HEK293 (cell line): Measurements from ENCODE around the gene KCP.
A peak's percentile ranks its signal among the peaks of the same experiment; 100 is the strongest.

Experiments used
- CTCF ChIA-PET: fragments of 350-600 bp; formaldehyde crosslinking; extraction: SDS; loops from one replicate; lab custom pipeline; 2021; ENCODE audit warnings: antibody characterized with exemption; lab: Yijun Ruan, JAX
- POLR2A ChIA-PET: fragments of 300-600 bp; formaldehyde crosslinking; extraction: SDS; loops from one replicate; lab custom pipeline; 2020; ENCODE audit warnings: antibody characterized with exemption, inconsistent platforms; lab: Yijun Ruan, JAX
- H3K27ac ChIP-seq: fragments of 200-500 bp; sonication (Bioruptor generic); 2 replicates; pipeline ENCODE4 v1.5.1; 2014; ENCODE audit warnings: low read depth, low read length, control low read depth, inconsistent platforms; ENCODE audit errors: extremely low read depth
- H3K36me3 ChIP-seq, 2 experiments: fragments of 200-500 bp in 1 of 2; sonication (Bioruptor generic) in 1 of 2; 1 replicate in 1 of 2; 2 replicates in 1 of 2; pipeline ENCODE4 v1.5.1; 2014 to 2017; ENCODE audit warnings: inconsistent platforms in 2 of 2, low read length in 2 of 2; ENCODE audit not compliant: control insufficient read depth in 2 of 2, insufficient read depth in 1 of 2
- H3K4me1 ChIP-seq: fragments of 200-500 bp; sonication (Bioruptor generic); 2 replicates; pipeline ENCODE4 v1.5.1; 2014; ENCODE audit warnings: mild to moderate bottlenecking, low read length, inconsistent platforms; ENCODE audit not compliant: control insufficient read depth, insufficient read depth
- H3K4me3 ChIP-seq: 2 replicates; pipeline ENCODE4 v1.5.1; 2011; ENCODE audit warnings: low read depth, mild to moderate bottlenecking, control low read depth, low read length, moderate library complexity
- H3K9me3 ChIP-seq: fragments of 200-500 bp; sonication (Bioruptor generic); 2 replicates; pipeline ENCODE4 v1.5.1; 2014; ENCODE audit warnings: low read depth, low read length, inconsistent platforms; ENCODE audit not compliant: control insufficient read depth, insufficient read depth
- GLIS1 ChIP-seq: fragments of 450-650 bp; formaldehyde crosslinking; IDR thresholded peaks from 2 replicates; pipeline ENCODE4 v1.5.1; 2016; ENCODE audit warnings: missing biosample characterization, missing genetic modification characterization
- PRDM1 ChIP-seq: fragments of 450-650 bp; formaldehyde crosslinking; IDR thresholded peaks from 2 replicates; pipeline ENCODE4; 2016; ENCODE audit warnings: missing biosample characterization, missing genetic modification characterization
- SETDB1 ChIP-seq: IDR thresholded peaks from one replicate; pipeline ENCODE4 v1.6.1; 2017; ENCODE audit warnings: mild to moderate bottlenecking, low read length, moderate library complexity, mixed read lengths; ENCODE audit not compliant: insufficient read length
- ZBTB17 ChIP-seq: fragments of 450-650 bp; formaldehyde crosslinking; IDR thresholded peaks from 2 replicates; pipeline ENCODE4 v1.5.1; 2016; ENCODE audit warnings: missing biosample characterization, missing genetic modification characterization
- ZNF121 ChIP-seq: fragments of 450-650 bp; formaldehyde crosslinking; IDR thresholded peaks from 2 replicates; pipeline ENCODE4 v1.5.1; 2016; ENCODE audit warnings: missing biosample characterization, missing genetic modification characterization
- ZNF140 ChIP-seq: fragments of 450-650 bp; formaldehyde crosslinking; IDR thresholded peaks from 2 replicates; pipeline ENCODE4 v1.5.1; 2016; ENCODE audit warnings: missing biosample characterization, missing genetic modification characterization
- ZNF394 ChIP-seq: fragments of 450-650 bp; formaldehyde crosslinking; IDR thresholded peaks from 2 replicates; pipeline ENCODE4 v1.5.1; 2016; ENCODE audit warnings: missing biosample characterization, missing genetic modification characterization, mild to moderate bottlenecking, moderate library complexity, borderline replicate concordance
- ZNF521 ChIP-seq: fragments of 450-650 bp; formaldehyde crosslinking; IDR thresholded peaks from 2 replicates; pipeline ENCODE4 v1.5.1; 2017; ENCODE audit warnings: missing biosample characterization, mild to moderate bottlenecking, missing genetic modification characterization
- ZNF623 ChIP-seq: fragments of 450-650 bp; formaldehyde crosslinking; IDR thresholded peaks from 2 replicates; pipeline ENCODE4 v1.5.1; 2016; ENCODE audit warnings: missing biosample characterization, missing genetic modification characterization
- ZNF701 ChIP-seq: fragments of 450-650 bp; formaldehyde crosslinking; IDR thresholded peaks from 2 replicates; pipeline ENCODE4 v1.5.1; 2016; ENCODE audit warnings: missing biosample characterization, missing genetic modification characterization
- TF ChIP-seq, protein P1 (sequence below): fragments of 450-650 bp; formaldehyde crosslinking; IDR thresholded peaks from 2 replicates; pipeline ENCODE4 v1.5.1; 2017; ENCODE audit warnings: missing biosample characterization, missing genetic modification characterization
- TF ChIP-seq, protein P2 (sequence below): fragments of 450-650 bp; IDR thresholded peaks from 2 replicates; pipeline ENCODE4 v1.5.1; 2018; ENCODE audit warnings: missing biosample characterization, mild to moderate bottlenecking, missing genetic modification characterization
- TF ChIP-seq, protein P3 (sequence below): fragments of 450-650 bp; formaldehyde crosslinking; IDR thresholded peaks from 2 replicates; pipeline ENCODE4 v1.5.1; 2016; ENCODE audit warnings: missing biosample characterization, missing genetic modification characterization
- TF ChIP-seq, protein P4 (sequence below): fragments of 450-650 bp; IDR thresholded peaks from 2 replicates; pipeline ENCODE4 v1.5.1; 2018; ENCODE audit warnings: missing biosample characterization, missing genetic modification characterization
- TF ChIP-seq, protein P5 (sequence below): fragments of 450-650 bp; formaldehyde crosslinking; IDR thresholded peaks from 2 replicates; pipeline ENCODE4 v1.5.1; 2017; ENCODE audit warnings: missing biosample characterization, missing genetic modification characterization
- TF ChIP-seq, protein P6 (sequence below): fragments of 450-650 bp; formaldehyde crosslinking; IDR thresholded peaks from 2 replicates; pipeline ENCODE4; 2016; ENCODE audit warnings: missing biosample characterization, missing genetic modification characterization
- TF ChIP-seq, protein P7 (sequence below): fragments of 450-650 bp; formaldehyde crosslinking; IDR thresholded peaks from 2 replicates; pipeline ENCODE4 v1.5.1; 2016; ENCODE audit warnings: missing biosample characterization, missing genetic modification characterization
- TF ChIP-seq, protein P8 (sequence below): fragments of 450-650 bp; formaldehyde crosslinking; IDR thresholded peaks from 2 replicates; pipeline ENCODE4 v1.5.1; 2016; ENCODE audit warnings: missing biosample characterization, missing genetic modification characterization, borderline replicate concordance
- TF ChIP-seq, protein P9 (sequence below): fragments of 450-650 bp; formaldehyde crosslinking; IDR thresholded peaks from 2 replicates; pipeline ENCODE4 v1.5.1; 2016; ENCODE audit warnings: missing biosample characterization, missing genetic modification characterization

Gene KCP

DNA sequence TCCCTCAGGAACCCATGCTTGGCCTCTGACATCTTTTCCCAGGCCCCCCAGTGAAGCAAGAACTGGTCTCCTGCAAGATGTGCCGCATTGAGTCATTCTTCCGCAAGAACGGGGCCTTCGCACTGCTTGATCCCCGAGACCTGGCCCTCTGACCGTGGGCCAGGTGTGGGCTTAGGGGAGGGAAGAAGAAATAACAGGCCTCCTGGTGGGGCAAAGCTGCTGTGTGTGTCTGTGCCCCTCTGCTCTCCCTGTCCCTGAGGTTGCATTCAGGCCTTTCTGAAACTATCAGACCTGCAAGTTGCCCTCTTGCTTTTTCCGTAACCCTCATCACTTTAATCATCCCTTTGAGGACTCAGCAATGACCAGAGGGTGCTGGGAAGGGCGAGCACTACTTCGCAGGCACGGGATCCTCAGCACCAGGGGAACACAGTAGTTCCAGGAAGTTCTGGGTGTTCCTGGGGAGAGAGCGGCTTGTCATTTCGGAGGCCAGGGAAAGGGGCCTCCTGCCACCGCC is 41.8 kb downstream of the KCP start (continued):
- TF ChIP-seq, protein P1, sequence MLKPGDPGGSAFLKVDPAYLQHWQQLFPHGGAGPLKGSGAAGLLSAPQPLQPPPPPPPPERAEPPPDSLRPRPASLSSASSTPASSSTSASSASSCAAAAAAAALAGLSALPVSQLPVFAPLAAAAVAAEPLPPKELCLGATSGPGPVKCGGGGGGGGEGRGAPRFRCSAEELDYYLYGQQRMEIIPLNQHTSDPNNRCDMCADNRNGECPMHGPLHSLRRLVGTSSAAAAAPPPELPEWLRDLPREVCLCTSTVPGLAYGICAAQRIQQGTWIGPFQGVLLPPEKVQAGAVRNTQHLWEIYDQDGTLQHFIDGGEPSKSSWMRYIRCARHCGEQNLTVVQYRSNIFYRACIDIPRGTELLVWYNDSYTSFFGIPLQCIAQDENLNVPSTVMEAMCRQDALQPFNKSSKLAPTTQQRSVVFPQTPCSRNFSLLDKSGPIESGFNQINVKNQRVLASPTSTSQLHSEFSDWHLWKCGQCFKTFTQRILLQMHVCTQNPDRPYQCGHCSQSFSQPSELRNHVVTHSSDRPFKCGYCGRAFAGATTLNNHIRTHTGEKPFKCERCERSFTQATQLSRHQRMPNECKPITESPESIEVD (tag by site-specific recombination): no peak
- no peak for TF ChIP-seq ZNF140 (tag by site-specific recombination)
- TF ChIP-seq, protein P2, sequence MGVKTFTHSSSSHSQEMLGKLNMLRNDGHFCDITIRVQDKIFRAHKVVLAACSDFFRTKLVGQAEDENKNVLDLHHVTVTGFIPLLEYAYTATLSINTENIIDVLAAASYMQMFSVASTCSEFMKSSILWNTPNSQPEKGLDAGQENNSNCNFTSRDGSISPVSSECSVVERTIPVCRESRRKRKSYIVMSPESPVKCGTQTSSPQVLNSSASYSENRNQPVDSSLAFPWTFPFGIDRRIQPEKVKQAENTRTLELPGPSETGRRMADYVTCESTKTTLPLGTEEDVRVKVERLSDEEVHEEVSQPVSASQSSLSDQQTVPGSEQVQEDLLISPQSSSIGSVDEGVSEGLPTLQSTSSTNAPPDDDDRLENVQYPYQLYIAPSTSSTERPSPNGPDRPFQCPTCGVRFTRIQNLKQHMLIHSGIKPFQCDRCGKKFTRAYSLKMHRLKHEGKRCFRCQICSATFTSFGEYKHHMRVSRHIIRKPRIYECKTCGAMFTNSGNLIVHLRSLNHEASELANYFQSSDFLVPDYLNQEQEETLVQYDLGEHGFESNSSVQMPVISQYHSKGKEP (tag by site-specific recombination): 0 out of 2 replicates have a peak, but pooled peaks have one; percentile 31
- TF ChIP-seq ZNF701: no peak
- TF ChIP-seq, protein P3, sequence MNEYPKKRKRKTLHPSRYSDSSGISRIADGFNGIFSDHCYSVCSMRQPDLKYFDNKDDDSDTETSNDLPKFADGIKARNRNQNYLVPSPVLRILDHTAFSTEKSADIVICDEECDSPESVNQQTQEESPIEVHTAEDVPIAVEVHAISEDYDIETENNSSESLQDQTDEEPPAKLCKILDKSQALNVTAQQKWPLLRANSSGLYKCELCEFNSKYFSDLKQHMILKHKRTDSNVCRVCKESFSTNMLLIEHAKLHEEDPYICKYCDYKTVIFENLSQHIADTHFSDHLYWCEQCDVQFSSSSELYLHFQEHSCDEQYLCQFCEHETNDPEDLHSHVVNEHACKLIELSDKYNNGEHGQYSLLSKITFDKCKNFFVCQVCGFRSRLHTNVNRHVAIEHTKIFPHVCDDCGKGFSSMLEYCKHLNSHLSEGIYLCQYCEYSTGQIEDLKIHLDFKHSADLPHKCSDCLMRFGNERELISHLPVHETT: no peak
- TF ChIP-seq ZNF521 (tag by site-specific recombination): no peak
- TF ChIP-seq ZNF121: no peak

DNA sequence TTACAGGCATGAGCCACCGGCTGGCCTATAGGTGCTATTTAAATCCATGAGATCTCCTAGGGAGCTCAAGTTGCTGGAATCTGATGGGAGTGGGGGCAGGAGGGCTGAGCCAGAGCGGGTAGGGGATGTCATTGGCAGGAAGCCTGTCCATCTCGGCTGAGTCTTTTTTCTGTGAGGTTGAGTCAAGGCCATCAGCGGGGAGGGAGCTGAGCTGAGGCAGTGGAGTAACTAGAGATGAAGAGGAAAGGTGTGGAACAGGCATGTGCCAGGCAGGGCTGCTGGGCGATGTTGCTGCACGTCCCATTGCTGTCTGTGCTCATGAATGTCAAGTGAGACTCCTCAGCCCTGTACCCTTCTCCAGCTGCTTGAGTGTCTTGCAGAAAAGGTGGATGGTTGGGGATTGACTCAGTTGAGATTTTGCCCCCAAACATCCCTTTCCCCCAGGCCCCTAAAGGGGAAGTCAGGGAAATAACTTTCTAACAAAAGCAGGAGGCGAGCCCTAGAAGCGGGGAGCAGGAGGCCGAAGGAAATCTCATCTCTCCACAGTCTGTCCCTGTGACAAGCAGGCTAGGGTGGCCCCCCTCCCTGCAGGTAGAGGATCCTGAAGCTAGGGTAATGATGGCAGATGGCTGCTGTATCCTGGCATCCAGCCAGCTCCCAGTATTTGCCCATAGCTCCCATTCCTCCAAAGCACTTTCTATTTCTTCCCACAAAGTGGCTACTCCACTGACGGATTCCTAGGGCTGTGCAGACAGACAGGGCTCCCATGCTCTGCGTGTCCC is 42.5 kb downstream of the KCP start:
- Histone ChIP-seq H3K4me1 (peaks cover 10% of the 10 kb centered on the region), H3K36me3 (peaks cover 6 to 26% of the 10 kb centered on the region in 2 experiments; a peak in 2 of 3 replicates), H3K4me3 (no peak overlapping the region), H3K27ac (no peak overlapping the region), H3K9me3 (no peaks in the 10 kb centered on the region)
- POLR2A ChIA-PET: interaction anchor here (0.9 to 1.1 kb wide), 2 partner anchors 186 to 391 kb away, joined by 3 read pairs; partner anchors contain the start of genes METTL2B and TNPO3
- CTCF ChIA-PET: interaction anchor here (0.5 to 1.8 kb wide), 7 partner anchors 13 to 393 kb away, joined by 3 to 6 read pairs (median 3); no protein-coding TSS in a partner anchor
- no peak for TF ChIP-seq SETDB1
- 0 out of 2 replicates have a peak, but pooled peaks have one; percentile 9 for TF ChIP-seq ZNF394
- TF ChIP-seq, protein P4, sequence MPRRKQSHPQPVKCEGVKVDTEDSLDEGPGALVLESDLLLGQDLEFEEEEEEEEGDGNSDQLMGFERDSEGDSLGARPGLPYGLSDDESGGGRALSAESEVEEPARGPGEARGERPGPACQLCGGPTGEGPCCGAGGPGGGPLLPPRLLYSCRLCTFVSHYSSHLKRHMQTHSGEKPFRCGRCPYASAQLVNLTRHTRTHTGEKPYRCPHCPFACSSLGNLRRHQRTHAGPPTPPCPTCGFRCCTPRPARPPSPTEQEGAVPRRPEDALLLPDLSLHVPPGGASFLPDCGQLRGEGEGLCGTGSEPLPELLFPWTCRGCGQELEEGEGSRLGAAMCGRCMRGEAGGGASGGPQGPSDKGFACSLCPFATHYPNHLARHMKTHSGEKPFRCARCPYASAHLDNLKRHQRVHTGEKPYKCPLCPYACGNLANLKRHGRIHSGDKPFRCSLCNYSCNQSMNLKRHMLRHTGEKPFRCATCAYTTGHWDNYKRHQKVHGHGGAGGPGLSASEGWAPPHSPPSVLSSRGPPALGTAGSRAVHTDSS (tag by site-specific recombination): no peak
- TF ChIP-seq, protein P5, sequence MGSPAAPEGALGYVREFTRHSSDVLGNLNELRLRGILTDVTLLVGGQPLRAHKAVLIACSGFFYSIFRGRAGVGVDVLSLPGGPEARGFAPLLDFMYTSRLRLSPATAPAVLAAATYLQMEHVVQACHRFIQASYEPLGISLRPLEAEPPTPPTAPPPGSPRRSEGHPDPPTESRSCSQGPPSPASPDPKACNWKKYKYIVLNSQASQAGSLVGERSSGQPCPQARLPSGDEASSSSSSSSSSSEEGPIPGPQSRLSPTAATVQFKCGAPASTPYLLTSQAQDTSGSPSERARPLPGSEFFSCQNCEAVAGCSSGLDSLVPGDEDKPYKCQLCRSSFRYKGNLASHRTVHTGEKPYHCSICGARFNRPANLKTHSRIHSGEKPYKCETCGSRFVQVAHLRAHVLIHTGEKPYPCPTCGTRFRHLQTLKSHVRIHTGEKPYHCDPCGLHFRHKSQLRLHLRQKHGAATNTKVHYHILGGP (tag by site-specific recombination): no peak
- TF ChIP-seq, protein P6, sequence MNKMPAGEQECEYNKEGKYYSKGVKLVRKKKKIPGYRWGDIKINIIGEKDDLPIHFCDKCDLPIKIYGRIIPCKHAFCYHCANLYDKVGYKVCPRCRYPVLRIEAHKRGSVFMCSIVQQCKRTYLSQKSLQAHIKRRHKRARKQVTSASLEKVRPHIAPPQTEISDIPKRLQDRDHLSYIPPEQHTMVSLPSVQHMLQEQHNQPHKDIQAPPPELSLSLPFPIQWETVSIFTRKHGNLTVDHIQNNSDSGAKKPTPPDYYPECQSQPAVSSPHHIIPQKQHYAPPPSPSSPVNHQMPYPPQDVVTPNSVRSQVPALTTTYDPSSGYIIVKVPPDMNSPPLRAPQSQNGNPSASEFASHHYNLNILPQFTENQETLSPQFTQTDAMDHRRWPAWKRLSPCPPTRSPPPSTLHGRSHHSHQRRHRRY (tag by site-specific recombination): no peak
- TF ChIP-seq, protein P7, sequence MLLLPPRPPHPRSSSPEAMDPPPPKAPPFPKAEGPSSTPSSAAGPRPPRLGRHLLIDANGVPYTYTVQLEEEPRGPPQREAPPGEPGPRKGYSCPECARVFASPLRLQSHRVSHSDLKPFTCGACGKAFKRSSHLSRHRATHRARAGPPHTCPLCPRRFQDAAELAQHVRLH (tag by site-specific recombination): no peak
- TF ChIP-seq, protein P8, sequence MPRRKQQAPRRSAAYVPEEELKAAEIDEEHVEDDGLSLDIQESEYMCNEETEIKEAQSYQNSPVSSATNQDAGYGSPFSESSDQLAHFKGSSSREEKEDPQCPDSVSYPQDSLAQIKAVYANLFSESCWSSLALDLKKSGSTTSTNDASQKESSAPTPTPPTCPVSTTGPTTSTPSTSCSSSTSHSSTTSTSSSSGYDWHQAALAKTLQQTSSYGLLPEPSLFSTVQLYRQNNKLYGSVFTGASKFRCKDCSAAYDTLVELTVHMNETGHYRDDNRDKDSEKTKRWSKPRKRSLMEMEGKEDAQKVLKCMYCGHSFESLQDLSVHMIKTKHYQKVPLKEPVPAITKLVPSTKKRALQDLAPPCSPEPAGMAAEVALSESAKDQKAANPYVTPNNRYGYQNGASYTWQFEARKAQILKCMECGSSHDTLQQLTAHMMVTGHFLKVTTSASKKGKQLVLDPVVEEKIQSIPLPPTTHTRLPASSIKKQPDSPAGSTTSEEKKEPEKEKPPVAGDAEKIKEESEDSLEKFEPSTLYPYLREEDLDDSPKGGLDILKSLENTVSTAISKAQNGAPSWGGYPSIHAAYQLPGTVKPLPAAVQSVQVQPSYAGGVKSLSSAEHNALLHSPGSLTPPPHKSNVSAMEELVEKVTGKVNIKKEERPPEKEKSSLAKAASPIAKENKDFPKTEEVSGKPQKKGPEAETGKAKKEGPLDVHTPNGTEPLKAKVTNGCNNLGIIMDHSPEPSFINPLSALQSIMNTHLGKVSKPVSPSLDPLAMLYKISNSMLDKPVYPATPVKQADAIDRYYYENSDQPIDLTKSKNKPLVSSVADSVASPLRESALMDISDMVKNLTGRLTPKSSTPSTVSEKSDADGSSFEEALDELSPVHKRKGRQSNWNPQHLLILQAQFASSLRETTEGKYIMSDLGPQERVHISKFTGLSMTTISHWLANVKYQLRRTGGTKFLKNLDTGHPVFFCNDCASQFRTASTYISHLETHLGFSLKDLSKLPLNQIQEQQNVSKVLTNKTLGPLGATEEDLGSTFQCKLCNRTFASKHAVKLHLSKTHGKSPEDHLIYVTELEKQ (tag by site-specific recombination): peak; percentile 56; the same call in 1 of the 2 replicates
- TF ChIP-seq PRDM1 (tag by site-specific recombination): peak; percentile 70
- TF ChIP-seq ZNF623 (tag by site-specific recombination): no peak
- TF ChIP-seq, protein P9, sequence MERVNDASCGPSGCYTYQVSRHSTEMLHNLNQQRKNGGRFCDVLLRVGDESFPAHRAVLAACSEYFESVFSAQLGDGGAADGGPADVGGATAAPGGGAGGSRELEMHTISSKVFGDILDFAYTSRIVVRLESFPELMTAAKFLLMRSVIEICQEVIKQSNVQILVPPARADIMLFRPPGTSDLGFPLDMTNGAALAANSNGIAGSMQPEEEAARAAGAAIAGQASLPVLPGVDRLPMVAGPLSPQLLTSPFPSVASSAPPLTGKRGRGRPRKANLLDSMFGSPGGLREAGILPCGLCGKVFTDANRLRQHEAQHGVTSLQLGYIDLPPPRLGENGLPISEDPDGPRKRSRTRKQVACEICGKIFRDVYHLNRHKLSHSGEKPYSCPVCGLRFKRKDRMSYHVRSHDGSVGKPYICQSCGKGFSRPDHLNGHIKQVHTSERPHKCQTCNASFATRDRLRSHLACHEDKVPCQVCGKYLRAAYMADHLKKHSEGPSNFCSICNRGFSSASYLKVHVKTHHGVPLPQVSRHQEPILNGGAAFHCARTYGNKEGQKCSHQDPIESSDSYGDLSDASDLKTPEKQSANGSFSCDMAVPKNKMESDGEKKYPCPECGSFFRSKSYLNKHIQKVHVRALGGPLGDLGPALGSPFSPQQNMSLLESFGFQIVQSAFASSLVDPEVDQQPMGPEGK: peak; percentile 59
- peak; percentile 53; the same call in 1 of the 2 replicates for TF ChIP-seq GLIS1
- TF ChIP-seq ZBTB17 (tag by site-specific recombination): peak; percentile 89
